ENCODE measurements around the gene CALHM1. TPM values are rescaled to one million over a fixed set of nuclear protein-coding genes. Genes with fewer than 3 reads are reported as not detected.

Gene CALHM1, protein sequence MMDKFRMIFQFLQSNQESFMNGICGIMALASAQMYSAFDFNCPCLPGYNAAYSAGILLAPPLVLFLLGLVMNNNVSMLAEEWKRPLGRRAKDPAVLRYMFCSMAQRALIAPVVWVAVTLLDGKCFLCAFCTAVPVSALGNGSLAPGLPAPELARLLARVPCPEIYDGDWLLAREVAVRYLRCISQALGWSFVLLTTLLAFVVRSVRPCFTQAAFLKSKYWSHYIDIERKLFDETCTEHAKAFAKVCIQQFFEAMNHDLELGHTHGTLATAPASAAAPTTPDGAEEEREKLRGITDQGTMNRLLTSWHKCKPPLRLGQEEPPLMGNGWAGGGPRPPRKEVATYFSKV
- total RNA-seq (2014; rRNA removed; shearing (Covaris generic)): not detected in 2 replicates

DNA sequence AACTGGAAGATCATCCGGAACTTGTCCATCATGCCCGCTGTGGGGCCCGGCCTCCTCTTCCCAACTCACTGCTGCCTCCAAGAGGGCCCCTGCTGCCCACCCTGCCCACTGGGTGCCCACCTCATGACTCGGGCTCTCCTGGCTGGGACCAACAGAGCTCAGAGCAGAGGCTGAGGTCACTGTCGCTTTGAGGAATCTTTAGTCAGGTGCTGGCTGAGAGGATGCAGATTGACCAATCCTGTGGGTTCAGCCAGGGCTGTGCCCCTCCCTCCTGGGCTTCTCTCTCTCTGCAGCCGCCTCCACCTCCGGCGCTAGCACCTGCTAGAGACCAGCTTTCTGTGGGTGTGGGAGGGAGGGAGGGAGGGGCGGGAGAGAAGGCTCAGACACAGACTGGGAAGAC, at the start of gene CALHM1:
TSS of gene CALHM1 (minus strand) at position 181 of the 400 bp plus-strand sequence. CDS start at position 32, 149 bp downstream.

DNA sequence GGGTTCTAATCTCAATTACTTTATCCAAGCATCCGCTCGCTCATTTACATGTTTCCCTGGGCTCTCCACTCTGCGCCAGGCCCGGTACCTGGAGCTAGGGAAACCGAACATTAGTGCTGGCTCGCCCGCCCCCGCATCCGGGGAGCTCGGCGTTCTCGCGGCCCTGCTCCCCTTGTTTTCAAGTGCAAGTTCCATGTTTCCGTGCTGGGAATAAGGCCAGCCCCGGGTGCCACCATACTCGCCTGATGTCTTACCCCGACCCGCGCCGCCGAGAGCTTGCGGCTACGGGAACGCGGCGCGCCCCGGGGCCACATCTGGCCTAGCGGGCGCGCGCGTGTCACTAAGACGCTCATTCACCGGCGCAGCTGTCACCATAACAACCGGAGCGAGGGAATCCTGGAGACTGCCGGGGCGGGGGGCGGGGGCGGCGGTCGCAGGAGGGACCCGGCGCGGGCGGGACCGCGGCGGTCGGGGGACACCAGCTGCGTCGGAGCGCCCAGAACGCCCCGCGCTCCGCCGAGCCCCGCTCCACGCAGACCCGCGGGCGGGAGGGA, 34.7 kb upstream of the CALHM1 start, which contains the start of gene NEURL1:
TSS of gene NEURL1 (plus strand) at position 344 of the 554 bp plus-strand sequence. CDS start 683 bp downstream, outside the sequence.

DNA sequence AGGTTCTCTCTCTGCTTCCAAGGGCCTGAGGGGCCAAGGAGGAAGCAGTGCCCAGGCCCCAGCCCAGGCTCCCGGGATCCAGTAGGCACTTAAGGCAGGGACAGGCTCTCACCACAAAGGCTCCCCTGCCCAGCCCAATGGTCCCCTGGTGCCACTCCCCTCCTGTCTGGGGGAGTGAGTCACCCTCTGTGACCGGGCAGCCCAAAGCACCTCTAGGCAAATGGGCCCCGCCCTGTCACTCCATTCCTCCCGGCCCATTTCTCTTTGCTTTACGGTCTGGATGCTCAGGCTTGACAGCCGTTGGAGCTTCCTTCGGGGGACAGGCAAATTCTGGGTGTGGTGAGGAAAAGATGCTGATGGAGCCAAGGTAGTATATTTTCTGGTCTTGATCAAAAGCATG, 20.4 kb upstream of the CALHM1 start, which contains the start of gene CALHM3:
TSS of gene CALHM3 (minus strand) at position 106 of the 400 bp plus-strand sequence. CDS start 208 bp downstream, outside the sequence.

DNA sequence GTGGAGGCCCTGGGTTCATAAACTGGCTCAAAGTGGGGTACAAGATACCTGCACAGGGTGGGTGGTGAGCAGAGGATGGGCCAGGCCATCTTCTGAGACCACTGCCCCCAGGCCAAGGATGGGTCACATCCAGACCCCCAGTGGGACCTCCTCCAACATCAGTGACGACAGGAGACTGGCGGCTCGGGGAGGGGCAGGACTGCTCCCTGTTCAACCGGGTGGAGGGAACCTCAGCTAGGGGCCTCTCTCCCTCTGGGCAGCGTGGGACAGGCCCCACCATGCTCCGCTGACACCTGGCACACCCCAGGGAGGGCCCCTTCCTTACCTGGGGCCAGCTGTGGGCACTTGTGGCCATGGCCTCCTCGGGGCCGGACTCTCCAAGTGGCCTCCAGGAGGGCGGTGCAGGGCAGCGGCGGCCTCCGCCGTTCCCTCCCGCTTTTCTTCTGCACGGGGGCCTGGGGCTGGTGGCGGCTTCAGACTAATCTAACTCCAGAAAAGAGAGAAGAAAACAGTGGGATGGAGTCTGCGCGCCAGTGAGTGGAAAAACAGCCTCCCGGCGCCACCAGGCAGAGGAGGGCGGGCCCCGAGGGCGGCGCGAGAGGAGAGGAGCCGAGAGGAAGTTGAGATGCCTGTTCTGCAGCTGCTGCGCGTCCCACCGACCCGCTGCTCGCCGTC, 6.7 kb downstream of the CALHM1 start, which contains the start of gene CALHM2:
TSS of gene CALHM2 (minus strand) at position 540 of the 675 bp plus-strand sequence. CDS start 2,429 bp downstream, outside the sequence.

Other genes with a start within 250 kb of the CALHM1 start
- not detected in 2 replicates for gene RPEL1, start 213.0 kb downstream of the CALHM1 start, total RNA-seq (2014; rRNA removed; shearing (Covaris generic))
- gene INA, start 181.8 kb downstream of the CALHM1 start, total RNA-seq (2014; rRNA removed; shearing (Covaris generic)): not detected in 2 replicates
- gene PCGF6, start 107.8 kb downstream of the CALHM1 start, total RNA-seq (2014; rRNA removed; shearing (Covaris generic)): 20.9 and 23.4 TPM in 2 replicates
- gene TAF5, start 90.9 kb downstream of the CALHM1 start, total RNA-seq (2014; rRNA removed; shearing (Covaris generic)): 8.6 and 11.0 TPM in 2 replicates
- gene ATP5MK, start 62.4 kb downstream of the CALHM1 start, total RNA-seq (2014; rRNA removed; shearing (Covaris generic)): 125 and 156 TPM in 2 replicates
- 89.6 and 98.2 TPM in 2 replicates for gene PDCD11, start 62.3 kb downstream of the CALHM1 start, total RNA-seq (2014; rRNA removed; shearing (Covaris generic))
- gene CALHM2, start 6.5 kb downstream of the CALHM1 start, total RNA-seq (2014; rRNA removed; shearing (Covaris generic)): 20.2 and 23.8 TPM in 2 replicates
- gene CALHM3, start 20.3 kb upstream of the CALHM1 start, total RNA-seq (2014; rRNA removed; shearing (Covaris generic)): 0.34 and 1.2 TPM in 2 replicates
- gene NEURL1, start 34.8 kb upstream of the CALHM1 start, total RNA-seq (2014; rRNA removed; shearing (Covaris generic)): 0.53 and 0.66 TPM in 2 replicates

Data from A375 (cell line).